ENCODE measurements around the gene TUT4.

- TF ChIP-seq CTCF (IDR thresholded peaks at IDR 0.05; ENCODE audit: low read depth, low read length): no peak
- no peak for TF ChIP-seq EZH2phosphoT487 (IDR thresholded peaks at IDR 0.05; ENCODE audit: low read depth)
Observed at GRCh38 chr1:52393174-52393573, 159.7 kb downstream of the TUT4 start.

All from OCI-LY3 (cell line).